Measurements from ENCODE around the gene FAM89A.

GRCh38 chr1:231073331-231073730, 33.3 kb upstream of the FAM89A start:
- no peak for TF ChIP-seq POLR2AphosphoS5 (IDR thresholded peaks at IDR 0.05; ENCODE audit: low read depth, low read length)
- no peak for TF ChIP-seq REST (IDR thresholded peaks at IDR 0.05; ENCODE audit: insufficient read depth in 1 of 2, low read depth in 2 of 2, low read length in 2 of 2)
- no peak for TF ChIP-seq TAF1 (IDR thresholded peaks at IDR 0.05; ENCODE audit: borderline replicate concordance, insufficient read depth, low read length)
- TF ChIP-seq FOXP2 (optimal IDR thresholded peaks at IDR 0.05; ENCODE audit: borderline replicate concordance, extremely low read depth, extremely low read length, insufficient read depth), result no peak
- no peak for TF ChIP-seq SIN3A (IDR thresholded peaks at IDR 0.05; ENCODE audit: borderline replicate concordance, insufficient read depth, low read length)

Measured in PFSK-1 (cell line).